ENCODE data around the gene ERI2. TPM values are rescaled to one million over a fixed set of nuclear protein-coding genes. Genes with fewer than 3 reads are reported as not detected.

ERI2 gene
- total RNA-seq, 1 donor from 2014 or later, result 17.6 TPM

GRCh38 chr16:20803561-20804214 lies 2.6 kb downstream of the ERI2 start:
- intact Hi-C loops (cut with DNase I), result no loop called here
- Histone ChIP-seq H3K4me1 (peaks cover 15% of the 10 kb centered on the region), H3K27me3 (ENCODE audit: low read depth) (no peaks in the 10 kb centered on the region), H3K9me3 (no peaks in the 10 kb centered on the region), H3K27ac (no peak overlapping the region), H3K36me3 (peaks cover 7% of the 10 kb centered on the region), H3K4me3 (no peak overlapping the region)
- no peak for ATAC-seq
- no peak for DNase-seq
- no peak for TF ChIP-seq CTCF (IDR thresholded peaks at IDR 0.05)

GRCh38 chr16:20803192-20803560 lies 3.1 kb downstream of the ERI2 start:
- ATAC-seq, result no peak
- H3K27me3 ChIP-seq (ENCODE audit: low read depth), result no peaks in the 10 kb centered on the region
- H3K4me1 ChIP-seq, result peaks cover 15% of the 10 kb centered on the region
- H3K36me3 ChIP-seq, result peaks cover 13% of the 10 kb centered on the region
- TF ChIP-seq CTCF (IDR thresholded peaks at IDR 0.05), result no peak
- H3K9me3 ChIP-seq, result no peaks in the 10 kb centered on the region
- intact Hi-C loops (cut with DNase I), result no loop called here
- no peak overlapping the region for H3K4me3 ChIP-seq
- DNase-seq, result no peak
- no peak overlapping the region for H3K27ac ChIP-seq

GRCh38 chr16:20801278-20801677 lies 5.0 kb downstream of the ERI2 start:
- H3K27ac ChIP-seq, result no peak overlapping the region
- H3K9me3 ChIP-seq, result no peaks in the 10 kb centered on the region
- no peaks in the 10 kb centered on the region for H3K27me3 ChIP-seq (ENCODE audit: low read depth)
- H3K36me3 ChIP-seq, result peaks cover 28% of the 10 kb centered on the region
- H3K4me3 ChIP-seq, result no peak overlapping the region
- intact Hi-C loops (cut with DNase I), result no loop called here
- ATAC-seq (no peak), DNase-seq (no peak)
- TF ChIP-seq CTCF (IDR thresholded peaks at IDR 0.05), result no peak
- H3K4me1 ChIP-seq, result peaks cover 7% of the 10 kb centered on the region

- peaks cover 38% of the 10 kb centered on the region for H3K36me3 ChIP-seq
- intact Hi-C loops (cut with DNase I), result no loop called here
- ATAC-seq, result no peak
- no peak overlapping the region for H3K27ac ChIP-seq
- H3K4me1 ChIP-seq, result no peaks in the 10 kb centered on the region
- H3K27me3 ChIP-seq (ENCODE audit: low read depth), result no peaks in the 10 kb centered on the region
- no peaks in the 10 kb centered on the region for H3K9me3 ChIP-seq
- TF ChIP-seq CTCF (IDR thresholded peaks at IDR 0.05), result peak; percentile 48
- no peak for DNase-seq
- no peak overlapping the region for H3K4me3 ChIP-seq
Observed at GRCh38 chr16:20799599-20799998, 6.7 kb downstream of the ERI2 start.

- no peak for TF ChIP-seq CTCF (IDR thresholded peaks at IDR 0.05)
- H3K36me3 ChIP-seq, result peaks cover 38% of the 10 kb centered on the region
Observed at GRCh38 chr16:20798364-20798763, 7.9 kb downstream of the ERI2 start.

More at GRCh38 chr16:20798364-20798763, 7.9 kb downstream of the ERI2 start:
- Histone ChIP-seq H3K27me3 (ENCODE audit: low read depth) (no peaks in the 10 kb centered on the region), H3K27ac (no peak overlapping the region), H3K9me3 (no peaks in the 10 kb centered on the region), H3K4me1 (no peaks in the 10 kb centered on the region), H3K4me3 (no peak overlapping the region)
- DNase-seq (no peak), ATAC-seq (no peak)
- intact Hi-C loops (cut with DNase I), result no loop called here

Measured in lower lobe of right lung (tissue), 2 donors.